A549 (cell line): ENCODE data around the gene ZNF580. TPM values are rescaled to one million over a fixed set of nuclear protein-coding genes. Genes with fewer than 3 reads are reported as not detected.

Experiments
- ATAC-seq, 2 experiments: fragments of 200-7000 bp in 1 of 2; fragments of >200 bp in 1 of 2; cut with Nextera tagmentation in 1 of 2; cut with Tn5 transposase in 1 of 2; 3 replicates each; pipeline versions ENCODE4 v1.8.0 to v1.9.1; 2018 to 2020; ENCODE audit warnings: mild to moderate bottlenecking in 1 of 2, moderate library complexity in 1 of 2
- CTCF ChIA-PET: fragments of 300-600 bp; sonication (Branson Sonifier 250); formaldehyde crosslinking; extraction: SDS; loops from one replicate; lab custom pipeline; 2021; ENCODE audit warnings: antibody characterized with exemption, inconsistent platforms; lab: Yijun Ruan, JAX
- POLR2A ChIA-PET: fragments of 350-600 bp; formaldehyde crosslinking; extraction: SDS; loops from one replicate; lab custom pipeline; 2021; ENCODE audit warnings: antibody characterized with exemption, inconsistent platforms; lab: Yijun Ruan, JAX
- DNase-seq, 2 experiments: peaks; one replicate each; pipeline versions ENCODE4 v3.0.0 to v3.0.0-alpha.2; 2011 to 2016; ENCODE audit warnings: low read depth in 1 of 2, low spot score in 1 of 2
- FAIRE-seq: peaks from 2 replicates; lab custom pipeline; 2011; peaks lifted over from hg19 to GRCh38; lab: Jason Lieb, UNC
- H3K27ac ChIP-seq, 2 experiments: fragments of >200 bp; sonication (Bioruptor Twin); formaldehyde crosslinking; 3 replicates each; pipeline ENCODE4 v1.5.1; 2016 to 2017
- H3K4me1 ChIP-seq: fragments of >200 bp; sonication (Bioruptor Twin); formaldehyde crosslinking; 3 replicates; pipeline ENCODE4 v1.6.1; 2016
- H3K4me2 ChIP-seq: fragments of >200 bp; sonication (Bioruptor Twin); formaldehyde crosslinking; 3 replicates; pipeline ENCODE4 v1.6.1; 2016
- H3K4me3 ChIP-seq: fragments of >200 bp; sonication (Bioruptor Twin); formaldehyde crosslinking; 3 replicates; pipeline ENCODE4 v1.5.1; 2016
- H3K9me3 ChIP-seq: fragments of >200 bp; sonication (Bioruptor Twin); formaldehyde crosslinking; 3 replicates; pipeline ENCODE4 v1.6.1; 2016
- ATOH8 ChIP-seq: fragments of 250-450 bp; sonication (Bioruptor Pico); IDR thresholded peaks from 2 replicates; pipeline ENCODE4 v1.5.0; 2020; ENCODE audit warnings: low read depth, mild to moderate bottlenecking, moderate library complexity
- BCL3 ChIP-seq: fragments of >200 bp; sonication (Bioruptor Twin); formaldehyde crosslinking; IDR thresholded peaks from 3 replicates; pipeline ENCODE4 v1.6.1; 2016
- BHLHE40 ChIP-seq: IDR thresholded peaks from 2 replicates; pipeline ENCODE4 v1.6.1; 2012; ENCODE audit warnings: low read depth, low read length, inconsistent platforms
- CBX8 ChIP-seq: fragments of 200-600 bp; sonication (generic); IDR thresholded peaks from 2 replicates; pipeline ENCODE4 v1.6.1; 2016
- CTCF ChIP-seq: fragments of >200 bp; sonication (Bioruptor Twin); formaldehyde crosslinking; IDR thresholded peaks from 3 replicates; pipeline ENCODE4 v1.5.1; 2016
- EHF ChIP-seq: fragments of 250-450 bp; sonication (Bioruptor Pico); IDR thresholded peaks from 2 replicates; pipeline ENCODE4 v1.5.0; 2020; ENCODE audit warnings: mild to moderate bottlenecking
- ESRRA ChIP-seq: fragments of 150-350 bp; IDR thresholded peaks from 2 replicates; pipeline ENCODE4 v1.6.1; 2014; ENCODE audit warnings: mild to moderate bottlenecking, low read length, borderline replicate concordance
- FOSL2 ChIP-seq, 2 experiments: fragments of 450-650 bp in 1 of 2; fragments of >200 bp in 1 of 2; sonication (Bioruptor Twin) in 1 of 2; formaldehyde crosslinking; IDR thresholded peaks; 2 replicates each; pipeline versions ENCODE4 v1.5.0 to v1.6.1; 2016 to 2020; ENCODE audit warnings: mild to moderate bottlenecking in 1 of 2, moderate library complexity in 1 of 2
- HOXB13 ChIP-seq: fragments of 250-450 bp; sonication (Bioruptor Pico); IDR thresholded peaks from 2 replicates; pipeline ENCODE4 v1.5.0; 2020; ENCODE audit warnings: low read depth, mild to moderate bottlenecking, moderate library complexity
- MAFK ChIP-seq: fragments of 450-650 bp; IDR thresholded peaks from 2 replicates; pipeline ENCODE4 v1.6.1; 2014; ENCODE audit not compliant: partially characterized antibody
- MAX ChIP-seq: IDR thresholded peaks from 2 replicates; pipeline ENCODE4 v1.6.1; 2012
- MAZ ChIP-seq: fragments of 150-350 bp; IDR thresholded peaks from 2 replicates; pipeline ENCODE4 v1.6.1; 2014; ENCODE audit warnings: antibody characterized with exemption, low read depth, low read length, borderline replicate concordance
- NR3C1 ChIP-seq: fragments of >200 bp; sonication (Bioruptor Twin); formaldehyde crosslinking; IDR thresholded peaks from 3 replicates; pipeline ENCODE4 v1.6.1; 2017
- PBX3 ChIP-seq: IDR thresholded peaks from 2 replicates; pipeline ENCODE4 v1.6.1; 2012
- PHF8 ChIP-seq: fragments of 200-600 bp; sonication (generic); IDR thresholded peaks from 2 replicates; pipeline ENCODE4 v1.6.1; 2016; ENCODE audit warnings: low read depth, mild to moderate bottlenecking, antibody characterized with exemption, moderate library complexity, borderline replicate concordance
- POLR2A ChIP-seq: IDR thresholded peaks from 2 replicates; pipeline ENCODE4 v1.6.1; 2012; ENCODE audit warnings: mild to moderate bottlenecking, low read length
- POLR2AphosphoS2 ChIP-seq: conservative IDR thresholded peaks from 2 replicates; pipeline ENCODE4 v1.6.1; 2012; ENCODE audit warnings: low read length, improper control_type of control experiment, inconsistent platforms
- RARB ChIP-seq: fragments of 250-450 bp; sonication (Bioruptor Pico); IDR thresholded peaks from 2 replicates; pipeline ENCODE4 v1.8.0; 2021; ENCODE audit warnings: mild to moderate bottlenecking, moderate library complexity
- ZSCAN20 ChIP-seq: fragments of 250-450 bp; sonication (Bioruptor Pico); IDR thresholded peaks from 2 replicates; pipeline ENCODE4 v1.8.0; 2022; ENCODE audit warnings: mild to moderate bottlenecking, moderate library complexity
- WGBS: methylation state at CpG from one replicate; pipeline ENCODE4 v1.1.6; 2017; ENCODE audit errors: missing lambda C conversion rate; 5-methylcytosine and 5-hydroxymethylcytosine counted together
- polyA plus RNA-seq, 4 experiments: library from polyadenylated mRNA; depleted of rRNA in 3 of 4; stranded (reverse); fragments of >200 nt; fragmentation: RNase III in 1 of 4; extraction: RNeasy Plus Mini Kit Qiagen cat#74134 plus additional on column Dnase treatment in 1 of 4; gene quantifications; 2 replicates in 3 of 4; 3 replicates in 1 of 4; pipeline ENCODE4 v1.2.3, GENCODE V29; 2011 to 2017

ZNF580 gene
- polyA plus RNA-seq, 2 of the 4 experiments (the other 2 are of a cell fraction), result 9.2 to 52.8 TPM

GRCh38 chr19:55638864-55639359 lies 1.9 kb upstream of the ZNF580 start (continued):
- TF ChIP-seq PHF8 (no peak), ESRRA (no peak), HOXB13 (CRISPR knock-in tag) (no peak), MAZ (no peak)

- ChIA-PET CTCF (interaction anchor here (1.0 to 2.2 kb wide), 7 partner anchors 9 to 31 kb away, joined by 3 to 8 read pairs (median 3); no protein-coding TSS in a partner anchor), POLR2A (no interaction called here)
- H3K4me3 ChIP-seq, result peak overlapping the region; percentile 63
- TF ChIP-seq POLR2A (0 out of 2 replicates have a peak, but pooled peaks have one; percentile 9), ZSCAN20 (CRISPR knock-in tag) (no peak), PHF8 (no peak), PBX3 (peak; percentile 29; the same call in 1 of the 2 replicates), MAFK (no peak), ATOH8 (CRISPR knock-in tag) (no peak), CTCF (no peak), MAX (peak; percentile 52), CBX8 (no peak), EHF (CRISPR knock-in tag) (no peak)
- no peaks in the 10 kb centered on the region for H3K9me3 ChIP-seq
- DNase-seq (peak in 1 of 2 experiments; percentile 49), FAIRE-seq (no peak), ATAC-seq (no peak)
- 80% methylated on average over 35 of the region's 38 CpGs for WGBS
- H3K4me1 ChIP-seq, result peaks cover 36% of the 10 kb centered on the region
- peak overlapping the region; percentile 100 for H3K4me2 ChIP-seq
- peak overlapping the region; percentile 92 to 97 for H3K27ac ChIP-seq
Observed at GRCh38 chr19:55640043-55640576, 692 bp upstream of the ZNF580 start.

GRCh38 chr19:55641426-55642152 lies 787 bp downstream of the ZNF580 start:
- ATAC-seq, result peak; percentile 14 to 23
- CTCF ChIA-PET, result interaction anchor here (1.9 to 6.3 kb wide), 4 partner anchors 9 to 137 kb away, joined by 5 to 70 read pairs (median 16); no protein-coding TSS in a partner anchor
- POLR2A ChIA-PET, result interaction anchor here (0.6 to 4.1 kb wide), 4 partner anchors 9 to 406 kb away, joined by 3 to 25 read pairs (median 4); partner anchors contain the start of gene U2AF2

More at GRCh38 chr19:55641426-55642152, 787 bp downstream of the ZNF580 start:
- Histone ChIP-seq H3K27ac (peak overlapping the region; percentile 92 to 97), H3K4me2 (peak overlapping the region; percentile 100), H3K4me1 (peaks cover 29% of the 10 kb centered on the region), H3K4me3 (peak overlapping the region; percentile 63), H3K9me3 (no peaks in the 10 kb centered on the region)
- FAIRE-seq (no peak), DNase-seq (peak; percentile 63 to 68)
- 3% methylated on average over 24 of the region's 25 CpGs for WGBS
- TF ChIP-seq FOSL2 (IDR thresholded peaks at IDR 0.05) (no peak), FOSL2 (CRISPR knock-in tag; IDR thresholded peaks at IDR 0.05) (no peak), NR3C1 (no peak), BCL3 (0 out of 3 replicates have a peak, but pooled peaks have one; percentile 20), PBX3 (peak; percentile 72), RARB (CRISPR knock-in tag) (no peak), BHLHE40 (no peak), POLR2AphosphoS2 (no peak), POLR2A (peak; percentile 2; the same call in 1 of the 2 replicates)
